H9 (cell line): ENCODE data around the gene RPLP1. TPM values are rescaled to one million over a fixed set of nuclear protein-coding genes. Genes with fewer than 3 reads are reported as not detected.

Experiments
- DNase-seq: peaks from one replicate; pipeline ENCODE4 v3.0.0-alpha.2; 2017
- H2AFZ ChIP-seq: one replicate; pipeline ENCODE4 v1.6.1; 2013; ENCODE audit warnings: mild to moderate bottlenecking, low read length, control low read depth, moderate library complexity
- H2AK5ac ChIP-seq: 2 replicates; pipeline ENCODE4 v1.6.1; 2013; ENCODE audit warnings: low read length, control low read depth, mixed read lengths; ENCODE audit not compliant: insufficient read length
- H2BK120ac ChIP-seq: one replicate; pipeline ENCODE4 v1.6.1; 2013; ENCODE audit warnings: low read depth, mild to moderate bottlenecking, low read length, control low read depth, inconsistent platforms; ENCODE audit not compliant: poor library complexity, severe bottlenecking
- H2BK12ac ChIP-seq: 2 replicates; pipeline ENCODE4 v1.6.1; 2013; ENCODE audit warnings: low read length, control low read depth, mixed read lengths, low read depth; ENCODE audit not compliant: insufficient read length
- H2BK15ac ChIP-seq: 2 replicates; pipeline ENCODE4 v1.6.1; 2013; ENCODE audit warnings: low read depth, low read length, control low read depth
- H2BK20ac ChIP-seq: one replicate; pipeline ENCODE4 v1.6.1; 2013; ENCODE audit warnings: low read depth, mild to moderate bottlenecking, low read length, control low read depth, inconsistent platforms; ENCODE audit not compliant: poor library complexity, severe bottlenecking
- H2BK5ac ChIP-seq: 2 replicates; pipeline ENCODE4 v1.6.1; 2013; ENCODE audit warnings: low read length, control low read depth, mixed read lengths; ENCODE audit not compliant: insufficient read length
- H3K14ac ChIP-seq: 2 replicates; pipeline ENCODE4 v1.6.1; 2013; ENCODE audit warnings: low read length, control low read depth; ENCODE audit not compliant: insufficient read depth
- H3K18ac ChIP-seq: 2 replicates; pipeline ENCODE4 v1.6.1; 2013; ENCODE audit warnings: low read depth, mild to moderate bottlenecking, mixed read lengths, low read length, control low read depth; ENCODE audit not compliant: insufficient read length
- H3K23ac ChIP-seq: 2 replicates; pipeline ENCODE4 v1.6.1; 2013; ENCODE audit warnings: low read length, control low read depth, mixed read lengths, low read depth; ENCODE audit not compliant: insufficient read length
- H3K23me2 ChIP-seq: 2 replicates; pipeline ENCODE4 v1.6.1; 2013; ENCODE audit warnings: low read depth, mild to moderate bottlenecking, mixed read lengths, low read length, control low read depth; ENCODE audit not compliant: insufficient read length, poor library complexity, severe bottlenecking
- H3K27ac ChIP-seq: 2 replicates; pipeline ENCODE4 v1.5.1; 2013; ENCODE audit warnings: low read length, control low read depth, mixed read lengths, low read depth; ENCODE audit not compliant: insufficient read length
- H3K27me3 ChIP-seq: 2 replicates; pipeline ENCODE4 v1.6.1; 2013; ENCODE audit warnings: low read length, control low read depth, inconsistent platforms; ENCODE audit not compliant: insufficient read depth
- H3K4ac ChIP-seq: 2 replicates; pipeline ENCODE4 v1.6.1; 2013; ENCODE audit warnings: low read depth, mild to moderate bottlenecking, control low read depth, inconsistent platforms, low read length, moderate library complexity
- H3K4me1 ChIP-seq: 2 replicates; pipeline ENCODE4 v1.6.1; 2013; ENCODE audit warnings: low read length, control low read depth, inconsistent platforms; ENCODE audit not compliant: insufficient read depth
- H3K4me2 ChIP-seq: 2 replicates; pipeline ENCODE4 v1.6.1; 2013; ENCODE audit warnings: low read length, control low read depth, mixed read lengths; ENCODE audit not compliant: insufficient read length, insufficient read depth
- H3K56ac ChIP-seq: 2 replicates; pipeline ENCODE4 v1.6.1; 2013; ENCODE audit warnings: low read depth, mild to moderate bottlenecking, mixed read lengths, low read length, control low read depth; ENCODE audit not compliant: insufficient read length
- H3K79me1 ChIP-seq: 2 replicates; pipeline ENCODE4 v1.6.1; 2013; ENCODE audit warnings: low read depth, mild to moderate bottlenecking, moderate library complexity, low read length, control low read depth, inconsistent platforms; ENCODE audit not compliant: insufficient read depth, poor library complexity, severe bottlenecking
- H3K79me2 ChIP-seq: 2 replicates; pipeline ENCODE4 v1.6.1; 2013; ENCODE audit warnings: low read length, control low read depth, inconsistent platforms; ENCODE audit not compliant: insufficient read depth
- H3K9ac ChIP-seq: 2 replicates; pipeline ENCODE4 v1.6.1; 2013; ENCODE audit warnings: low read length, control low read depth, mixed read lengths; ENCODE audit not compliant: insufficient read length; ENCODE audit errors: extremely low read depth
- H3K9me3 ChIP-seq: one replicate; pipeline ENCODE4 v1.6.1; 2013; ENCODE audit warnings: low read depth, low read length, inconsistent platforms; ENCODE audit not compliant: control insufficient read depth
- H3T11ph ChIP-seq: one replicate; pipeline ENCODE4 v1.6.1; 2013; ENCODE audit warnings: mild to moderate bottlenecking, low read length, control low read depth, inconsistent platforms
- H4K20me1 ChIP-seq: one replicate; pipeline ENCODE4 v1.6.1; 2013; ENCODE audit not compliant: control insufficient read depth, insufficient read length, insufficient read depth
- H4K5ac ChIP-seq: 2 replicates; pipeline ENCODE4 v1.6.1; 2013; ENCODE audit warnings: low read depth, mild to moderate bottlenecking, mixed read lengths, low read length, control low read depth; ENCODE audit not compliant: insufficient read length
- H4K8ac ChIP-seq: replicated peaks from 2 replicates; pipeline ENCODE4 v1.6.1; 2013; ENCODE audit warnings: low read length, control low read depth, mixed read lengths, low read depth; ENCODE audit not compliant: insufficient read length
- H4K91ac ChIP-seq: 2 replicates; pipeline ENCODE4 v1.6.1; 2013; ENCODE audit warnings: low read depth, mild to moderate bottlenecking, moderate library complexity, mixed read lengths, low read length, control low read depth; ENCODE audit not compliant: insufficient read length
- H3K27ac Mint-ChIP-seq, 3 experiments: 2 replicates in 2 of 3; 3 replicates in 1 of 3; pipeline ENCODE4 v1.8.0; 2020 to 2021; ENCODE audit warnings: mixed read lengths in 3 of 3, mild to moderate bottlenecking in 1 of 3, moderate library complexity in 1 of 3
- H3K27me3 Mint-ChIP-seq: 2 replicates; pipeline ENCODE4 v1.8.0; 2021; ENCODE audit warnings: low read depth, mild to moderate bottlenecking, moderate library complexity, mixed read lengths
- H3K36me3 Mint-ChIP-seq, 3 experiments: 2 replicates in 2 of 3; 3 replicates in 1 of 3; pipeline ENCODE4 v1.8.0; 2020 to 2021; ENCODE audit warnings: low read depth in 3 of 3, mixed read lengths in 3 of 3; ENCODE audit not compliant: insufficient read depth in 1 of 3
- H3K4me1 Mint-ChIP-seq, 2 experiments: 2 replicates each; pipeline ENCODE4 v1.8.0; 2020; ENCODE audit warnings: mixed read lengths in 2 of 2
- H3K4me3 Mint-ChIP-seq, 2 experiments: 2 replicates in 1 of 2; 3 replicates in 1 of 2; pipeline ENCODE4 v1.8.0; 2020 to 2021; ENCODE audit warnings: mild to moderate bottlenecking in 2 of 2, mixed read lengths in 2 of 2, moderate library complexity in 1 of 2
- H3K9me3 Mint-ChIP-seq, 2 experiments: 2 replicates in 1 of 2; 3 replicates in 1 of 2; pipeline ENCODE4 v1.8.0; 2020; ENCODE audit warnings: mild to moderate bottlenecking in 2 of 2, mixed read lengths in 2 of 2, moderate library complexity in 1 of 2
- WGBS: extraction: QIAGEN DNeasy Blood & Tissue Kit; methylation state at CpG from one replicate; pipeline ENCODE4 v1.1.7; 2013; ENCODE audit warnings: missing lambda C conversion rate, low lambda C conversion rate, mixed read lengths; ENCODE audit not compliant: insufficient read length; ENCODE audit errors: extremely low coverage; 5-methylcytosine and 5-hydroxymethylcytosine counted together
- total RNA-seq: library from RNA; stranded (reverse); gene quantifications from 2 replicates; pipeline ENCODE4 v1.2.1, GENCODE V29; 2021
- TF ChIP-seq, protein P1 (sequence below): fragments of 200-600 bp; sonication (generic); conservative IDR thresholded peaks from 3 replicates; pipeline ENCODE4 v1.8.0; 2021; ENCODE audit warnings: antibody characterized with exemption, mild to moderate bottlenecking

The RPLP1 gene
- total RNA-seq, 1 experiment from 2014 or later = 1,715 TPM

DNA sequence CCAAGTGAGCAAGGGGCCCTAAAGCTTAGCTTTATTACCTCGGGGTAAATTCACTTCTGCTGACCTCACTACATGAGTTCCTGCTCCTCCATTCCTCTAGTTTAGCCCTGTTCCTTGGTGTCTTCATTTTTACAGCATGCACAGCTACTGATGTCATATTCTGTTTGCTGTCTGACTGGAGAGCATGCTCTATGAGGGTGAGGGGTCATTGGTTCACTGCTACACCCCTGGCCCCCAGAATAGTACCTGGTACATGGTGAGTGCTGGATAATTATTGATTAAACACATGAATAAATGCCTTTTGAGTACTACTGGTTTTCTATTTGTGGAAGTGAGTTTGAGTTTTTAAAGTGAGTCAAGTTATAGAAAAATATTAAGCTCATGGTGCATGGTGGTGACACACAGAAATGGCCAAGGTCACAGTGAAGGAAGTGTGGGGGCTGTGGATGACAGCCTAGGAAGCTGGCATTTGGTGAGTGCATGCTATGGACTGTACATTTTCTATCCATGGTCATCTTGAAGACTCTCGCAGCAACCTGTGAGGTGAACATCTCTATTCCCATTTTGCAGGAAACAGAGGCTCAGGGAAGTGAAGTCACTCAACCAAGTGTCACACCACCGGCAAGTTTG is 34.0 kb downstream of the RPLP1 start:
- Mint-ChIP-seq H3K4me3 (no peak overlapping the region), H3K4me1 (no peaks in the 10 kb centered on the region), H3K9me3 (peaks cover 3% of the 10 kb centered on the region in 2 experiments; a peak in 4 of 5 replicates), H3K36me3 (peaks cover 2 to 5% (median 4%) of the 10 kb centered on the region in 3 experiments; a peak in 2 of 7 replicates), H3K27ac (no peak overlapping the region; a peak in 1 of 7 replicates), H3K27me3 (peaks cover 12% of the 10 kb centered on the region)
- H3K27me3 ChIP-seq = no peaks in the 10 kb centered on the region; the same call in 1 of the 2 replicates
- no peak overlapping the region for H4K8ac ChIP-seq
- no peaks in the 10 kb centered on the region for H3K23me2 ChIP-seq
- H3K56ac ChIP-seq = no peak overlapping the region
- no peak overlapping the region for H3K27ac ChIP-seq
- no peak overlapping the region for H3T11ph ChIP-seq
- H4K20me1 ChIP-seq = no peaks in the 10 kb centered on the region
- H3K79me1 ChIP-seq = no peaks in the 10 kb centered on the region
- no peak overlapping the region for H3K4me2 ChIP-seq
- H3K23ac ChIP-seq = no peak overlapping the region
- H3K4ac ChIP-seq = no peak overlapping the region
- H4K5ac ChIP-seq = no peak overlapping the region
- no peak overlapping the region for H2BK15ac ChIP-seq
- no peak overlapping the region for H2AFZ ChIP-seq
- H3K14ac ChIP-seq = no peak overlapping the region
- no peak overlapping the region for H3K18ac ChIP-seq
- no peak overlapping the region for H2BK12ac ChIP-seq
- H3K4me1 ChIP-seq = no peaks in the 10 kb centered on the region
- no peak overlapping the region for H2BK20ac ChIP-seq
- H2BK120ac ChIP-seq = no peak overlapping the region
- H4K91ac ChIP-seq = no peak overlapping the region
- no peaks in the 10 kb centered on the region for H3K79me2 ChIP-seq
- TF ChIP-seq, protein P1, sequence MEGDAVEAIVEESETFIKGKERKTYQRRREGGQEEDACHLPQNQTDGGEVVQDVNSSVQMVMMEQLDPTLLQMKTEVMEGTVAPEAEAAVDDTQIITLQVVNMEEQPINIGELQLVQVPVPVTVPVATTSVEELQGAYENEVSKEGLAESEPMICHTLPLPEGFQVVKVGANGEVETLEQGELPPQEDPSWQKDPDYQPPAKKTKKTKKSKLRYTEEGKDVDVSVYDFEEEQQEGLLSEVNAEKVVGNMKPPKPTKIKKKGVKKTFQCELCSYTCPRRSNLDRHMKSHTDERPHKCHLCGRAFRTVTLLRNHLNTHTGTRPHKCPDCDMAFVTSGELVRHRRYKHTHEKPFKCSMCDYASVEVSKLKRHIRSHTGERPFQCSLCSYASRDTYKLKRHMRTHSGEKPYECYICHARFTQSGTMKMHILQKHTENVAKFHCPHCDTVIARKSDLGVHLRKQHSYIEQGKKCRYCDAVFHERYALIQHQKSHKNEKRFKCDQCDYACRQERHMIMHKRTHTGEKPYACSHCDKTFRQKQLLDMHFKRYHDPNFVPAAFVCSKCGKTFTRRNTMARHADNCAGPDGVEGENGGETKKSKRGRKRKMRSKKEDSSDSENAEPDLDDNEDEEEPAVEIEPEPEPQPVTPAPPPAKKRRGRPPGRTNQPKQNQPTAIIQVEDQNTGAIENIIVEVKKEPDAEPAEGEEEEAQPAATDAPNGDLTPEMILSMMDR = no peak
- no peak overlapping the region for H3K9ac ChIP-seq
- H2AK5ac ChIP-seq = no peak overlapping the region
- H2BK5ac ChIP-seq = no peak overlapping the region
- DNase-seq = no peak
- H3K9me3 ChIP-seq = no peaks in the 10 kb centered on the region
- no CpG with 5 or more reads among the region's 3 CpGs for WGBS
